Lower lobe of right lung (tissue), 2 donors: ENCODE measurements around the gene ARL5A. TPM values are rescaled to one million over a fixed set of nuclear protein-coding genes. Genes with fewer than 3 reads are reported as not detected.

Experiments
- ATAC-seq, 2 donors: fragments of 200-7000 bp; cut with Tn5 transposase; one replicate each; pipeline ENCODE4 v1.9.1; 2020 to 2022; ENCODE audit warnings: mild to moderate bottlenecking in 2 of 2, moderate library complexity in 2 of 2
- DNase-seq: peaks from one replicate; pipeline ENCODE4 v3.0.0-alpha.2; 2020
- H3K27ac ChIP-seq: fragments of 200-600 bp; one replicate; pipeline ENCODE4 v1.8.0; 2022
- H3K27me3 ChIP-seq: fragments of 200-600 bp; one replicate; pipeline ENCODE4 v1.8.0; 2022; ENCODE audit warnings: low read depth
- H3K36me3 ChIP-seq: fragments of 200-600 bp; one replicate; pipeline ENCODE4 v1.8.0; 2022; ENCODE audit warnings: mild to moderate bottlenecking
- H3K4me1 ChIP-seq: fragments of 200-600 bp; one replicate; pipeline ENCODE4 v1.8.0; 2022
- H3K4me3 ChIP-seq: fragments of 200-600 bp; one replicate; pipeline ENCODE4 v1.8.0; 2022; ENCODE audit warnings: mild to moderate bottlenecking
- H3K9me3 ChIP-seq: fragments of 200-600 bp; one replicate; pipeline ENCODE4 v1.8.0; 2022
- intact Hi-C: fragments of 100-400 bp; cut with DNase I; formaldehyde crosslinking; loops from one replicate; pipeline ENCODE4 v1.11.0; 2022
- total RNA-seq: library from RNA; stranded (reverse); fragmentation: NEBNext Ultra II Directional; extraction: Animal tissue kit (Norgen Biotek cat#: 25700); gene quantifications from one replicate; pipeline ENCODE4 v1.2.1, GENCODE V29; 2021
- TF ChIP-seq, protein P1 (sequence below): fragments of 200-600 bp; IDR thresholded peaks from one replicate; pipeline ENCODE4 v1.8.0; 2022; ENCODE audit warnings: antibody characterized with exemption, mild to moderate bottlenecking
- donor health status: DM: no; HTN: yes; CAD: no; lungs with severe emphysema.

ARL5A gene
- total RNA-seq, 1 donor from 2014 or later = 52.3 TPM

DNA sequence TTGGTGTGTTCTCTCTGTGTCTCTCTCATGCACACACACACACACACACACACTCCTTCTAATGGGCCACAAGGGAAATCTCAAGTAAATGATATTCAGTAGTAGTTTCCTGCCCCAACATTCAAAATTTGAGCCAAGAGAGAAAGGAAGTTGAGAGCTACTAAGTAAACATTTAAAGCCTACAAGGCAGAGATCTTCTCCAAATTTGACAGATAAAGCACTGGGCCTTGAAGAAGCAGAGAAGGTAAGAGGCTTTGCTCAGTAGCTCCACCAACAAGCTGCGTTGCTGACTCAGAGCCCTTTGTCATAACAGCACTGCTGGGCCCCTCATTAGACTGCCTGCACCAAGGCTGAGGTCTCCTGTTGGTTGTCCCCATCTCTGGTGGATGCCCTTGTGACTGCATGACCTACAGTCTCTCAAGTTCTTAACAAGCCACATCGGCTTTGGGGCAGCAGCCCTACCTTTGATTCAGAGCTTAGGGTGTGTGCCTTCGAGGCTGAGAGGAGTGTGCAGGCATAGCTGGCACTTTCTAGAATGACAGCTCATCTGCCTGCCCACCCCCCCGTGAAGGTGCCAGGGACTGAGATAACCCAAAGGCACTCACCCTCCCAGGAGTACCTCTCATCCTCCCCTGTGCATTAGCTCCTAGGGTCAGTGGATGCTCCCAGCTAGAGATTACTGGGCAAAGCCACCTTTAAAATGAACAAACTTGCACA, 61.6 kb downstream of the ARL5A start:
- intact Hi-C loops = no loop called here
- DNase-seq (no peak), ATAC-seq (no peak)
- Histone ChIP-seq H3K4me1 (peaks cover 11% of the 10 kb centered on the region), H3K27me3 (no peaks in the 10 kb centered on the region), H3K9me3 (no peaks in the 10 kb centered on the region), H3K4me3 (no peak overlapping the region), H3K27ac (no peak overlapping the region), H3K36me3 (no peaks in the 10 kb centered on the region)
- TF ChIP-seq, protein P1, sequence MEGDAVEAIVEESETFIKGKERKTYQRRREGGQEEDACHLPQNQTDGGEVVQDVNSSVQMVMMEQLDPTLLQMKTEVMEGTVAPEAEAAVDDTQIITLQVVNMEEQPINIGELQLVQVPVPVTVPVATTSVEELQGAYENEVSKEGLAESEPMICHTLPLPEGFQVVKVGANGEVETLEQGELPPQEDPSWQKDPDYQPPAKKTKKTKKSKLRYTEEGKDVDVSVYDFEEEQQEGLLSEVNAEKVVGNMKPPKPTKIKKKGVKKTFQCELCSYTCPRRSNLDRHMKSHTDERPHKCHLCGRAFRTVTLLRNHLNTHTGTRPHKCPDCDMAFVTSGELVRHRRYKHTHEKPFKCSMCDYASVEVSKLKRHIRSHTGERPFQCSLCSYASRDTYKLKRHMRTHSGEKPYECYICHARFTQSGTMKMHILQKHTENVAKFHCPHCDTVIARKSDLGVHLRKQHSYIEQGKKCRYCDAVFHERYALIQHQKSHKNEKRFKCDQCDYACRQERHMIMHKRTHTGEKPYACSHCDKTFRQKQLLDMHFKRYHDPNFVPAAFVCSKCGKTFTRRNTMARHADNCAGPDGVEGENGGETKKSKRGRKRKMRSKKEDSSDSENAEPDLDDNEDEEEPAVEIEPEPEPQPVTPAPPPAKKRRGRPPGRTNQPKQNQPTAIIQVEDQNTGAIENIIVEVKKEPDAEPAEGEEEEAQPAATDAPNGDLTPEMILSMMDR = no peak

DNA sequence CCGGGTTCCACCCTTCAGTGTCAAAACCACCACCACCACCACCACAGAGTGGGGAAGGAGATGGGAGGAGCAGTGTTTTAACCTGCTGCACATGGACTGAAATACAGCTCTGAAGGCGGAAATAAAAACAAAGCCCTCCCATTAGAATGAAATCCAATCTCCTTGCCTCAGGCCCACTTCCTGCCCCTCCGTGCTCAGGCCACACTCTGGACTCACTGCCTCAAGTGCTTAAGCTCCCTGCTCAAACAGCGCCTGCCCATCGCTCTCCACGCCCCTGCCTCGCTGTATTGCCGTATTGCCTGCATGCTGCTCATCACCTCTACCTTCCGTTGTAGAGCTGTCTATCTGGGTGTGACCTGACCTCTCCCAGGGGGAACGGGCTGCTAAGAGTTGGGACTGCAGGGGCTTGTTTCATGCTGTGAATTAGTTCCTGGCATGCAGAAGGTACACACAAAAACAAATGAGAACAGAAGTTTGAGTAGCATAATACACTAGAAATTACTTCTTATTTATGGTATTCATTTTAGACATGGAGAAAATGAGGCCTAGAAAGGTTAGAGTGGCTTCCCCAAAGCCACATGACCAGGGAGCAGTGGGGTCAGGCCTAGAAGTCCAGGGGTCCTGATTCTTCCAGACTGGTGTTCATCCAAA, 62.3 kb downstream of the ARL5A start:
- TF ChIP-seq, protein P1 = no peak
- H3K4me3 ChIP-seq = no peak overlapping the region
- H3K36me3 ChIP-seq = no peaks in the 10 kb centered on the region
- H3K27me3 ChIP-seq = no peaks in the 10 kb centered on the region
- ATAC-seq = no peak
- H3K27ac ChIP-seq = no peak overlapping the region
- DNase-seq = no peak
- no peaks in the 10 kb centered on the region for H3K9me3 ChIP-seq
- intact Hi-C loops = no loop called here
- peaks cover 11% of the 10 kb centered on the region for H3K4me1 ChIP-seq

DNA sequence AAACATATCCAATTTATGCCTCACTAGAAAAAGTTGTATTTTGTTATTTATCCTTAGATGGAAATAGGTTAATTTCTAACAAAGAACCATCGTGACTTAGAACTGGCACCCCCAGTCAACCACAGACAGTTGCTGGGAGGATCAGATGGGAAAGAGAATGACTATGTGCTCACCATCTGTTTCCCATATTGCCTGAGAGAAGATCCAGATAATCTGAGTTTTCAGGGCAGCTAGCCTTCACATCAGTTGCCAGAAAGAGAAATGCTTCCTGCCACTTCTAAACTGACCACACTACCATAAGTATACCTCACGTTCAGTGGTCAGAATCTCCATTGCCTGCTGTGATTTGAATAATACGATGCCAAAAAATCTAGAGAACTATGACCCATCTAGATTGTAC, 65.5 kb downstream of the ARL5A start:
- no peak for ATAC-seq
- Histone ChIP-seq H3K27me3 (no peaks in the 10 kb centered on the region), H3K9me3 (no peaks in the 10 kb centered on the region), H3K4me3 (no peak overlapping the region), H3K4me1 (peaks cover 11% of the 10 kb centered on the region), H3K27ac (no peak overlapping the region), H3K36me3 (no peaks in the 10 kb centered on the region)
- TF ChIP-seq, protein P1 = no peak
- intact Hi-C loops = no loop called here
- no peak for DNase-seq

DNA sequence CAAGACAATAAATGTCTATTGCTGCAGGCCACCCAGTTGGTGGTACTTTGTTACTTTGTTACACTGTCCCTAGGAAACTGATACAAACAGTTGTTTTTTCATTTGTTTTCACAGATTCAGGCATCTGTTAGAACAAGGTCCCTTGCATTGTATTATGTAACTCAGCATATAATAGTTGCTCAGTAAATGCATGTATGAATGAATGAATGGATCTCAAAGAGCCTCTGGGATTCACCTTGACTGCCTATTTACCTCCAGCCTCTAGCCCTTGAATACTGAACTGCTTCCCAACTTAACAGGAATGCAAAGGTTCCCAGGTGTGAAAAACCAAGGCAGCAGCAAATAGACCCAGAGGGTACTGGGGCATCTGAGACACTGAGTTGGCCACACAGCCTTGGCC, 66.5 kb downstream of the ARL5A start:
- Histone ChIP-seq H3K4me1 (peaks cover 8% of the 10 kb centered on the region), H3K4me3 (no peak overlapping the region), H3K27ac (no peak overlapping the region), H3K27me3 (no peaks in the 10 kb centered on the region), H3K36me3 (no peaks in the 10 kb centered on the region), H3K9me3 (no peaks in the 10 kb centered on the region)
- ATAC-seq (no peak), DNase-seq (no peak)
- TF ChIP-seq, protein P1 = no peak
- intact Hi-C loops = no loop called here

DNA sequence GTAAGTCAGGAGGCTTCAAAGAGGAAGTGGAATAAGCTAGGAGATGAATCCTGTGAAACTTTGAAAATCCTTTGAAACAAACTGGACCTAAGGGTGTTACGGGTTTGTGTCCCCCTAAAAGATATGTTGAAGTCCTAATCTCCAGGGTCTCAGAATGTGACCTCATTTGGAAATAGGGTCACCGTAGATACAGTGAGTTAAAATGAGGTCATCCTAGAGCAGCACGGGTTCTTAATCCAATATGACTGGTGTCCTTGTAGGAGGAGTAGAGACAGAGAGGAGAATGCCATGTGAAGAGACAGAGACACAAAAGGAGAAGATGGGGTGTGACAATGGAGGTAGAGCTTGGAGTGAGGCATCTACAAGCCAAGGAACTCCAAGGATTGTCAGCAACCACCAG, 67.0 kb downstream of the ARL5A start:
- Histone ChIP-seq H3K27ac (no peak overlapping the region), H3K27me3 (no peaks in the 10 kb centered on the region), H3K4me3 (no peak overlapping the region), H3K36me3 (no peaks in the 10 kb centered on the region), H3K4me1 (peaks cover 5% of the 10 kb centered on the region), H3K9me3 (no peaks in the 10 kb centered on the region)
- intact Hi-C loops = no loop called here
- TF ChIP-seq, protein P1 = no peak
- no peak for DNase-seq
- no peak for ATAC-seq
